RPMI7951 (cell line): ENCODE data around the gene IMMT. TPM values are rescaled to one million over a fixed set of nuclear protein-coding genes. Genes with fewer than 3 reads are reported as not detected.
"Not testable (repeated sequence)": the region's sequence is repeated elsewhere in the genome, so short reads cannot be mapped to it uniquely, and the experiment has no call there.

Source experiments
- DNase-seq: peaks from one replicate; pipeline ENCODE4 v3.0.0-alpha.2; 2012; ENCODE audit warnings: low read depth
- total RNA-seq: library from RNA; depleted of rRNA; stranded (reverse); fragments of >200 nt; shearing (Covaris generic); gene quantifications from 2 replicates; pipeline ENCODE4 v1.2.3, GENCODE V29; 2014; rRNA removed

IMMT gene
- 80.7 and 97.8 TPM in 2 replicates for total RNA-seq

- DNase-seq = peak; percentile 97
These were observed at the start of gene IMMT for GRCh38 chr2:86195055-86195807. Gene IMMT, minus strand, starts transcription at chr2:86195462. Its CDS starts 80 bp downstream, at chr2:86195382.

- not testable (repeated sequence) for DNase-seq
These were observed 49.5 kb upstream of the IMMT start for GRCh38 chr2:86244781-86245180.

- DNase-seq = no peak
These were observed 48.9 kb upstream of the IMMT start for GRCh38 chr2:86243950-86244733.

DNA sequence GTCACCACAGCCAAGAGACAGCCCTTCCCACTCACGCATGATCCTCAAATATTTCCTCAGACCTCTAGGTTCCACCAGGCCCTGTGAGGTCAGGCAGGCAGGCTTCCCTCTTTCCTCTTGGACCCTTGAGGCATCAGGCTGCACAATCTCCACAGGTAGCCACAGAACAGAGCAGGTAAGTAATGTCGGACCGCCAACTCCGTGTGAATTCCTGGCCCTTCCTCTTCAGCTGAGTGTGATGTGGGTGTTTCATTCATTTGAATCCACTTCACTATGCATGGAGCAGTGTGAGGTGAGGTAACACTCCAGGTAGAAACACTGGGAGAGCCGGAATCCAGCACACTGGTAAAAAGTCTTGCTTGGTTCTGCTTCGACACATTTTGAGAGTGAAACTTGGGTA, 48.0 kb upstream of the IMMT start:
- DNase-seq = no peak

- no peak for DNase-seq
These were observed 46.3 kb upstream of the IMMT start for GRCh38 chr2:86241611-86242010.

DNA sequence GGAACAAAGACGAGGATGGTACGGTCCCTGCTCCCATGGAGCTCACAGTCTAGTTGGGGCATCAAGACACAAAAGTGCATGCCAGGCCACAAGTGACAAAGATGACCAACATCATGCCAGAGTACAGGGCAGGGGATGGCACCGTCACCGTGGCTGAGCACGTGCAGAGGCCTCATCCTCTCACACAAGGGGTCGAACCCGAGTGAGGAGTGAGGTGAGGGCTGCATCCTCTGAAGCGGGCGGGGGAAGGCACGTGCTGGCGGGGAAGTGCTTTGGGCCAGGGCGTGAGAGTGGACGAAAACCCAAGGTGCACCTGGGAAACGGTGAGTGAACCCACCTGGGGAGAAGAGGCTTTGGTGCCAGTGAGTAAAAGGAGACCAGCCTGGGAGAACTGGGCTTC, 45.0 kb upstream of the IMMT start:
- DNase-seq = no peak

- no peak for DNase-seq
These were observed 44.5 kb upstream of the IMMT start for GRCh38 chr2:86239745-86240144.

DNA sequence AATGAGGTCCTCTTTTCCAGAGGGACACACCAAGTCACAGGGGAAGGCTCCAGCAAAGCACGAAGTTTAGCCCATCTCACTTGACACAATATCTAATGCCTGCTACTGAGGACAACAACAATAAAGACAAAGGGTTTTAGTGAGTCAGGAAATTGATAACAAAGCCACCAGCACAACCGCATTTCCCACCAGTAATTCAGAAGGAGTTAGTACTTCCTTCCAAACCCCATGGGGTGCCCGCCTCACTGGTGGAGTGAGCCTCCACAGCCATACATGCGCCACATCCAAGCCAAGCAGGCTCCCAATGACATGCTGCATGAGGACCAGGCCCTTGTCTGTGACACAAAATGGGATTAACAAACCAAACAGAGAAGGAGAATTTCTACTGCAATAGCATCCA, 44.1 kb upstream of the IMMT start:
- DNase-seq = no peak

GRCh38 chr2:86238354-86238753, 43.1 kb upstream of the IMMT start:
- no peak for DNase-seq

GRCh38 chr2:86237172-86237571, 41.9 kb upstream of the IMMT start:
- no peak for DNase-seq

- DNase-seq = no peak
These were observed 40.1 kb upstream of the IMMT start for GRCh38 chr2:86235196-86235980.

- no peak for DNase-seq
These were observed 39.4 kb upstream of the IMMT start for GRCh38 chr2:86234563-86235131.

- no peak for DNase-seq
These were observed 38.2 kb upstream of the IMMT start for GRCh38 chr2:86233436-86233835.

DNA sequence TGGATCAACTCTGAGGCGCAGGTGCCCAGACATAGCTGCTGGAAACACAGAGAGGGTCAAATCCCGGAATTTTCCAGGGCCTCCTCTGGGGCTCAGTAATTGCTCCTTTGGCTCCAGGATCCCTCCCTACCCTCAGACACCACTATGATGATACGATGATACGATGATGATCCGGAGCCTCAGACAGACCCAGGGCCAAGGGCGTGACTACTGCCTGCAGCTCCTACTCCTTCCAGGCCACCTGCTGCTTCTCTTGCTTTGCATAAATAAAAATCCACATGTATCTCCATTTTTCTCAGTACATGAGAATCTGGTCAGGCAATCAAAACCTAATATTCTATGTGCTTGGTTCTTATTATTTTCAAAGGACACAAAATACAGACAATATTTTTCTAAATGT, 37.6 kb upstream of the IMMT start:
- DNase-seq = no peak

- no peak for DNase-seq
These were observed 37.1 kb upstream of the IMMT start for GRCh38 chr2:86232373-86232784.

GRCh38 chr2:86231680-86232372, 36.6 kb upstream of the IMMT start:
- no peak for DNase-seq

GRCh38 chr2:86230961-86231360, 35.7 kb upstream of the IMMT start:
- no peak for DNase-seq

DNA sequence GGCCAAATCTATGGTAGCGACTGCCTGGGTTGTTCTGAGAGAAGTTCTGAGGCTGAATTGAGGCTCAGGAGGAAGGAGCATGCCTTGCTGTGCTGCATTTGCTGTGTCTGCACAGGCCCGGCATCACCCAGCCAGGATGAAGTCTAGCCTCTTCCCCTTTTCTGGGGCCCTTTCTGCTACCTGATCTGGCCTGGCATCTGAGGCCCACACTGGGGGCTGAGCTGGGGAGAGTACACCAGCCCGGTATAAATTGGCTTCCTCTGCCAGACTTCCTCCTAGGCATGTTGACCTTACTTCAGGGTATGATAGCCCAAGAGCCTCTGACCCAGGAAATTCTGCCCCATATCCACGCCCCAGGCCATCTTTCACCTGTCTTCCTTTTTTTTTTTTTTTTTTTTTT, 34.0 kb upstream of the IMMT start:
- DNase-seq = no peak

GRCh38 chr2:86228574-86228973, 33.3 kb upstream of the IMMT start:
- DNase-seq = not testable (repeated sequence)

DNA sequence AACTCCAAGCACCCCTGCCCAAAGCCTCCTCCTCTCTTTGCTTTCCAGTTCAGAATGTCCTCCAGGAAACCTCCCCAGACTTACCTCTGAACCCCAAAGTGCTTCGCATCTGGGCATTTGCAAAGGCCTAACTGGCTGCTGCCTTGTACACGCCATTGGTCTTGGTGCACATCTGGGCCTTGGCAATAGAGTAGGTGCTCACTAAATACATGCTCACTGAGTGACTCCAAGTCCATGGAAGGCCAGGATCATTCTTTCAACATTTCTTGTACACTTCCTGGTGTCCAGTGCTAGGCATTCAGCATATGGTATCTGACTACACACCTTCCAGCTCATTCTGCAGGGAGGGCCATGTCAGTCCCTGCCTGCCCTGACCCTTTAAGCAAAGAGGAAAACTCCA, 32.4 kb upstream of the IMMT start:
- DNase-seq = no peak
